Effector CD4-positive, alpha-beta T cell (primary cell): Measurements from ENCODE around the gene B2M.
A peak's percentile ranks its signal among the peaks of the same experiment; 100 is the strongest.
"Not testable (repeated sequence)": the region's sequence is repeated elsewhere in the genome, so short reads cannot be mapped to it uniquely, and the experiment has no call there.

ENCODE experiments used
- DNase-seq: peaks from one replicate; pipeline ENCODE4 v3.0.0-alpha.2; 2020

The B2M gene

DNA sequence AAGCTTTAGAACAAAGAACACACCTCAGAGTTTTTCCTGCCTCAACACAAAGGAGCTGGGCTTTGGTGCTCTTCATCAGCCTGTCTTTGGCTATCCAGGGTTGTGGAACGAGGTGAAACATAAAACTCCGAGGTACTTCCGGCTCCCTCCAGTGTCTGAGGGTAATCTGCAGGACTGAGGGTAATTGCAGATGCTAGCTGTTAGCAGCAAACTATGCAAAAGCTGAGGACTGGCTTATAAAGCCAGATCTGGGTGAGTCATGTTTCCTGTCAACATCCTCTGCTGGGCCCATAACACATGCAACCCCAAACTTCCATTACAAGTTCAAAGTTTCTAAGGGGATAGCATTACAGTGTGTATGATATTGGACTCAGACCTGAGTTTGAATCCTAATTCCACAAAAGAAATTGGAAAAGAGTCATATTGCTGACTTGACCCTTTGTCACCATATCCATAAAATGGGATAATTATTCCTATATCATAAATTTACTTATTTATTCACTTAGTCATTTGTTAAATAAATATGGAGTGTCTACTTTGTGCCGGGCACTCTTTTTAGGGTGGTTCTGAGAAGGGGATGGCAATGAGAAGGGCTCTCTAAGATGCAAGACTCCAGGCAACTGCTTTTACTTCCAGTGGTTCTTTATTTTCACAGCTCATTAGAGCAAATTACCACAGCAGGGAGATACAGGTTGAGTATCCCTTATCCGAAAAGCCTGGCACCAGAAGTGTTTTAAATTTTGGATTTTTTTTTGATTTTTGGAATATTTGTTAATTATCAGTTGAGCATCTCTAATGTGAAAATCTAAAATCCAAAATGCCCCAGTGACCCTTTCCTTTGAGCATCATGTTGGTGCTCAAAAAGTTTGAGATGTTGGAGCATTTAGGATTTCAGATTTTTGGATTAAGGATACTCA lies 15.5 kb downstream of the B2M start:
- DNase-seq: peak; percentile 77

DNA sequence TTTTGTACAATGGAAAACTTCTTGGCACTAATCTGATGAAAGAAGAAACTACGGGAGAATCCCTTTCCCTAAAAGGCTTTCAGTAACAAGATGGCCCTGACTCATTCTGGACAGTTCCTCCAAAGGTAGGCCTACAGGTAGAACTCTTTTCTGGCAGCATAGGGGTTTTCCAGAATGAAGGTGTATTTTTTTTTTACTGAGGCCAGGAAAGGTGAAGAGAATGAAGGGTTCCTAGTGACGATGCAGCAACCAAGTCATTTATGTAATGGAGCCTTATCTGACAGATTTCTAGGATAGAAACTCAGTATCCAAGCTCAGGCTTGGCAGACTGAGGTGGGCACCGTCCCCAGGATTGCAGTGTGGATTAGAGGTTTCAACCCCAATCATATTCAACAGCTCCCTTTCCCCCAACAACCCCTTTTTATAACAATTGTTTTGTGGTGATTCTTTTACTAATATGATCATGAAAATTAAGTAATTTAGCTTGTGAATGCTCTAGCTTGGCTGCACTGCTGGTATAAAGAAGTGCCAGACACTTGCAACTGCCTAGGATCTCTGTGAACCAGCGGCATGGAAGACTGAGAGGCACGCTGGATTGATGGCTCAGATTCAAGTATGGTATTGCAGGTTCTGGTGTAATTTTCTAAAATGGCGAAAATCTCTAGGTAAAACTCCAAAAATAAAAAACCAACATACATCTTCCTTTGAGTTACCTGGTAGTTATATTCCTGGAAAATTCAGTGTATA lies 16.3 kb downstream of the B2M start:
- DNase-seq: no peak

DNA sequence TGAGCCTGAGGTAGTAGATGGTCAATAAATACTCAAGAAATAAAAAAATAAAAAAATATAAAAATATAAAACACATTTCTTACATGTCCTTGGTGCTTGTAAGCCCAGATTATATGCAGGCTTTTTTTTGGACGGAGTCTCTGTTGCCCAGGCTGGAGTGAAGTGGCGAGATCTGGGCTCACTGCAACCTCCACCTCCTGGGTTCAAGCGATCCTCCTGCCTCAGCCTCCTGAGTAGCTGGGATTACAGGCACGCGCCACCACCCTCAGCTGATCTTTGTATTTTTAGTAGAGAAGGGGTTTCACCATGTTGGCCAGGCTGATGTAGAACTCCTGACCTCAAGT lies 16.9 kb downstream of the B2M start:
- DNase-seq: not testable (repeated sequence)

DNA sequence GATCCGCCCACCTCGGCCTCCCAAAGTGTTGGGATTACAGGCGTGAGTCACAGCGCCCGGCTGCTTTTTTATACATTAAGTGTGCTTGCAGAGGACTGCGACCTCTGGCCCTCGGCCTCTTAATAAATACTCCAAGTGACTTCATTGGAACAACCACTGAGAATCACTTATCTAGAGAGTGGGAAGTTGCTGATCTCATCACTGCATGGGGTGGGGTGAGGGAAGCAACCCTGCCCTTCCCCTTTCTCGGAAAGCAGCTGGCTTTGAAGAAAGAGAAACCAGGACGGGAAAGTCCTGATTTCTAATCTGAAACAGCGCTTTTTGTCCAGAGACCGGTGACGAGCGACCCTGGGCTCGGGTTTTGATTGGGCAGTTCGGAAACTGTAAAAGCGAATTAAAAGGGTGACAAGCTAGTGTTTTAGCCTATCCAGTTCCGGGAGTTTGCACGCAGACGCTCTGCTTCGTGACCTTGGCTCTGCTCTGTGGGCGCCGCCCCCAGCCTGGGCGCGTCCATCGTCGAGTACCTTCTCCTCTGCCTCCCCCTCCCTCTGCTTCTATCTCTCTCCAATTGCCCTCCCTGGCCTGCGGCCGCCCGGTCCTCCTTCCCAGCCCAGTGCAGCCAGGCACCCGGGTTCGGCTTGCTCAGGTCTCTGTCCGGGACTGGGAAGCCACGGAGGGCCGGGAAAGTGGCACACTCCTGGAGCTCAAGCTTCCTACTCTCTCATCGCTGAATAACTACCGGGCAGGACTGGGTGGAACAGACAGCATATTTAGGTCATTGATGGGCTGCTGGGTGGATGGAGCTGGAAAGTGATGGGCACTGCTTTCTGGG lies 17.5 kb downstream of the B2M start:
- peak; percentile 89 for DNase-seq

- DNase-seq: no peak
These were observed 18.3 kb downstream of the B2M start for GRCh38 chr15:44729408-44730127.

- DNase-seq: no peak
These were observed 23.6 kb downstream of the B2M start for GRCh38 chr15:44734839-44735481.

DNA sequence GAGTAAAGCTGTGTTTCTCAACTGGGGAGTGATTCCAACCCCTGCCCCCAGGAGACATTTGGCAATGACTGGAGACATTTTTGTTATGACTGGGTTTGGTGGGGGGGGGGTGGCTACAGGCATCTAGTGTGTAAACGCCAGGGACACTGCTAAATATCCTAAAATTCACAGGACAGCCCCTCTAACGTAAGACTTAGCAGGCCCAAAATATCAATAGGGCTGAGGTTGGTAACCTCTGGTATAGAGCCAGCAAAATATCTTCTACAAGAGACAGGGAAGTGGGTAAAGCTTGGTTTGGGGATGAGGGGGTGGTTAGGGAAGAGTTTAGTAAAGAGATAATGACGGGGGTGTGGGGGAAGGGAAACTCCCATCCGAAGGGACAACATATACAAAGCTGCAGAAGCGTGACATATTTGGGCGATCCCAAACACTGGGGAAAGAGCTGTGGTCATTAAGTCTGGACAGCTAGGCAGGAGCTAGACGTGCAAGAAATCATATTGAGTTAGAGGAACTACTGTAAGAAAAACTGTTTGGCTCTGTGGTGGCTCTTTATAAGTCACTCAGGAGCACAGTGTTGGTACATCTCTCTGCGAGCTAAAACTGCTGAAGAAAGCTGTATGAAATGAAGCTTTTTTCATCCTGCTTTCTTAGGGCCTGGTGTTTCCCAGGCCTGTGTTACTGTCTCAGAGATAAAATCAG lies 24.3 kb downstream of the B2M start:
- DNase-seq: no peak

- DNase-seq: no peak
These were observed 25.0 kb downstream of the B2M start, which contains the start of gene TRIM69 for GRCh38 chr15:44736181-44736765. Gene TRIM69, plus strand, starts transcription at chr15:44736528. Its CDS starts 177 bp downstream, at chr15:44736705.

DNA sequence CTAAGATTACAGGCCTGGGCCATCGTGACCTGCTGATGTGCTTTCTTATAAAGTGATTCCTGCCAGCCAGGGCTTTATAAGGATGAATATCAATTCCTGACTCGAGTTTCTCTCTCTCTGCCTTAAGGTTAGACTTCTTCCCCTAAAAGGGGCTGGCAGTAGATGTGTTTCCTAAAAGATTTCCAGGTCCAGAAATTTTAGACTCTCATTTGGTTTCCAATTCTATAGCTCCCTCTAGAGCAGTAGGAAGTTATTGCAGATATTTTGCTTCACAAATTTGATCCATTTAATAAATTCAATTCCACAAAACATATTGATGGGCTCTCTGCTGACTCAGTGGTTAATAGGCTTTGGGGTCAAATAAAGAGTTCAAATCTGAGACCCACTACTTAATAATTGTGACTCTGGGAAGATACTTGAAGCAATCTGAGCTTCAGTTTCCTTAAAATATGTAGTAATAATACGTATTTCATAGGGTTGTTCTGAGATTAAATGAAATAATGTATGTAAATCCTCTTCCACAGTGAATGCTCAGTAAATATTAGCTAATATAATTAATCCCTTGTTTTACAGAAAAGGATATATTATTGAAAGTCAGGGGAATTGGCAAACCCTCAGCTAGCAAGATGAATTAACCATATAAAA lies 27.1 kb downstream of the B2M start:
- DNase-seq: no peak

- DNase-seq: not testable (repeated sequence)
These were observed 28.0 kb downstream of the B2M start for GRCh38 chr15:44739222-44739847.

GRCh38 chr15:44743454-44743853 lies 32.1 kb downstream of the B2M start:
- not testable (repeated sequence) for DNase-seq

DNA sequence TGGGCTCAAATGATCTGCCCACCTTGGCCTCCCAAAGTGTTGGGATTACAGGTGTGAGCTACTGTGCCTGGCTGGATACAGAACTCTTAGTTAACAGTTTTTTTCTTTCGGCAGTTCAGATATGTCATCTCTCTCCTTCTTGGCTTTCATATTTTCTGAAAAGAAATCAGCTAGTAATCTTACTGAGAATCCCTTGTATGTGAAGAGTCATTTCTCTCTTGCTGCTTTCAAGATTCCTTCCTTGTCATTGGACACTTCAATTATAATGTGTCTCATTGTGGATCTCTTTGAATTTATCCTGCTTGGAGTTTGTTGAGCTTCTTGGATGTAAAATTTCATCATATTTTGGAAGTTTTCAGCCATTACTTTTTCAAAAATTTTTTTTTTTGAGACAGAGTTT lies 42.0 kb downstream of the B2M start:
- no peak for DNase-seq

DNA sequence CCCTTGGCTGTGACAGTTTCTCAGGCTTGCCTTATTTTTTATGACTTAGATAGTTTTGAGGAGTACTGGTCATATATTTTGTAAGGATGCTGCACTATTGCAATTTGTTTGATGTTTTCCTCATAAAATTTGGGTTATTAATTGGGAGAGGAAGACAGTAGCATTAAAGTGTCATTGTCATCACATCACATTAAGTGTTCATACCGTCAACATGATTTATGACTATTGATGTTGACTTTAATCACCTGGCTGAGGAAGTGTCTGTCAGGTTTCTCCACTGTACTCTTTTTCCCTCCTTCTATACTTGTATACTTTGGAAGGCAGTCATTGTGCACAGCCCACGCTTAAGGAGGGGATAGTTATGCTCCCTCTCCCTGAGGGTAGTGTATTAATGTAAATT lies 51.9 kb downstream of the B2M start:
- no peak for DNase-seq

DNA sequence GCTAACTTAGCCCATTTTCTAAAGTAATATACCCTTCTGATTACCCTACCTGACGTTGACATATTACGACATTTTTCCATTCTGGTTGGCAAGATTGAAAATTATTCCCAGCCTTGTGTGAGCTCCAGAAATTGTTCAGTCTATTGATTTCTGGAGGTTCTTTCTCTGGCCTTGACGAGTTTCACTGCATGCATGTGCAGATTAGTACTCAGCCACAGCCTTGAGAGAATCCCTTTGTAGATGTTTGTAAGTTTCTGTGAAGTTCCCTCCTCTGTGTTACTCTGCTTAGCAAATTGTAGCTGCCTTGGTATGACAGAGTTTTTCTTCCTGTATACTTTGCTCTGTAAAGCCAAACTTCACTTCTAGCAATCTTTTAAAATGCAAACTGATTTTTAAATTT lies 52.5 kb downstream of the B2M start:
- no peak for DNase-seq

- no peak for DNase-seq
These were observed 53.7 kb downstream of the B2M start for GRCh38 chr15:44765036-44765435.
